WTC11 (cell line): ENCODE measurements around the gene WDR76. TPM values are rescaled to one million over a fixed set of nuclear protein-coding genes. Genes with fewer than 3 reads are reported as not detected.

Experiments used
- ATAC-seq: fragments of 200-7000 bp; cut with Tn5 transposase; 2 replicates; pipeline ENCODE4 v1.10.0; 2021; ENCODE audit warnings: mild to moderate bottlenecking, moderate library complexity
- CTCF ChIA-PET: fragments of 300-600 bp; sonication (Branson Sonifier 250); formaldehyde crosslinking; loops from one replicate; lab custom pipeline; 2021; ENCODE audit warnings: antibody characterized with exemption; lab: Charles Lee
- POLR2A ChIA-PET: fragments of 350-600 bp; sonication (Branson Sonifier 250); formaldehyde crosslinking; loops from one replicate; lab custom pipeline; 2021; ENCODE audit warnings: antibody characterized with exemption; lab: Charles Lee
- DNase-seq: peaks from one replicate; pipeline ENCODE4 v3.0.0; 2021; ENCODE audit warnings: low spot score
- H3K27ac Mint-ChIP-seq: 2 replicates; pipeline ENCODE4 v1.8.0; 2021; ENCODE audit warnings: mixed read lengths
- H3K27me3 Mint-ChIP-seq: 2 replicates; pipeline ENCODE4 v1.8.0; 2021; ENCODE audit warnings: low read depth, mild to moderate bottlenecking, moderate library complexity, mixed read lengths
- H3K36me3 Mint-ChIP-seq: 2 replicates; pipeline ENCODE4 v1.8.0; 2021; ENCODE audit warnings: mixed read lengths
- H3K4me1 Mint-ChIP-seq: 2 replicates; pipeline ENCODE4 v1.8.0; 2022; ENCODE audit warnings: mixed read lengths
- H3K4me3 Mint-ChIP-seq: 2 replicates; pipeline ENCODE4 v1.8.0; 2021; ENCODE audit warnings: mild to moderate bottlenecking, moderate library complexity, mixed read lengths
- H3K9me3 Mint-ChIP-seq: 2 replicates; pipeline ENCODE4 v1.8.0; 2021; ENCODE audit warnings: mixed read lengths
- GABPB1 ChIP-seq: sonication (generic); formaldehyde crosslinking; IDR thresholded peaks from 2 replicates; pipeline ENCODE4 v1.8.1; 2023; ENCODE audit warnings: mild to moderate bottlenecking, missing genetic modification reagents
- KAT7 ChIP-seq: sonication (generic); formaldehyde crosslinking; IDR thresholded peaks from 2 replicates; pipeline ENCODE4 v1.8.1; 2023; ENCODE audit warnings: missing genetic modification reagents, mild to moderate bottlenecking, borderline replicate concordance
- NR2C2 ChIP-seq: sonication (generic); formaldehyde crosslinking; IDR thresholded peaks from 2 replicates; pipeline ENCODE4 v1.8.0; 2022; ENCODE audit warnings: mild to moderate bottlenecking, missing genetic modification reagents
- NR3C1 ChIP-seq: sonication (generic); formaldehyde crosslinking; conservative IDR thresholded peaks from 2 replicates; pipeline ENCODE4 v1.8.1; 2023; ENCODE audit warnings: low read depth, mild to moderate bottlenecking, missing genetic modification reagents
- OVOL2 ChIP-seq: fragments of 250-450 bp; sonication (Bioruptor Pico); IDR thresholded peaks from 2 replicates; pipeline ENCODE4 v1.9.0; 2021; ENCODE audit warnings: mild to moderate bottlenecking, borderline replicate concordance
- TCF7 ChIP-seq: sonication (generic); formaldehyde crosslinking; IDR thresholded peaks from 2 replicates; pipeline ENCODE4 v1.8.0; 2022; ENCODE audit warnings: mild to moderate bottlenecking, low read depth, missing genetic modification reagents, moderate library complexity
- ZNF121 ChIP-seq: sonication (generic); formaldehyde crosslinking; IDR thresholded peaks from 2 replicates; pipeline ENCODE4 v1.8.0; 2023; ENCODE audit warnings: missing genetic modification reagents
- ZNF232 ChIP-seq: sonication (generic); formaldehyde crosslinking; IDR thresholded peaks from 2 replicates; pipeline ENCODE4 v1.8.0; 2022; ENCODE audit warnings: mild to moderate bottlenecking, missing genetic modification reagents
- ZNF317 ChIP-seq: sonication (generic); formaldehyde crosslinking; IDR thresholded peaks from 2 replicates; pipeline ENCODE4 v1.8.1; 2023; ENCODE audit warnings: low read depth, mild to moderate bottlenecking, moderate library complexity, missing genetic modification reagents, borderline replicate concordance
- ZNF416 ChIP-seq: fragments of 250-450 bp; sonication (Bioruptor Pico); IDR thresholded peaks from 2 replicates; pipeline ENCODE4 v1.9.0; 2021; ENCODE audit warnings: mild to moderate bottlenecking, inconsistent platforms
- total RNA-seq: library from RNA; stranded (reverse); gene quantifications from 3 replicates; pipeline ENCODE4 v1.2.3, GENCODE V29; 2021
- TF ChIP-seq, protein P1 (sequence below): sonication (generic); formaldehyde crosslinking; IDR thresholded peaks from 2 replicates; pipeline ENCODE4 v1.8.0; 2022; ENCODE audit warnings: mild to moderate bottlenecking, missing genetic modification reagents
- TF ChIP-seq, protein P2 (sequence below): sonication (generic); formaldehyde crosslinking; IDR thresholded peaks from 2 replicates; pipeline ENCODE4 v1.8.0; 2023; ENCODE audit warnings: missing genetic modification reagents, mild to moderate bottlenecking, borderline replicate concordance
- TF ChIP-seq, protein P3 (sequence below): fragments of 250-450 bp; sonication (Bioruptor Pico); IDR thresholded peaks from 2 replicates; pipeline ENCODE4 v2.1.2; 2022; ENCODE audit warnings: mild to moderate bottlenecking, moderate library complexity
- TF ChIP-seq, protein P4 (sequence below): sonication (generic); formaldehyde crosslinking; IDR thresholded peaks from 2 replicates; pipeline ENCODE4 v1.8.1; 2023; ENCODE audit warnings: mild to moderate bottlenecking, missing genetic modification reagents, moderate library complexity
- TF ChIP-seq, protein P5 (sequence below): sonication (generic); formaldehyde crosslinking; IDR thresholded peaks from 2 replicates; pipeline ENCODE4 v1.8.0; 2022; ENCODE audit warnings: mild to moderate bottlenecking, missing genetic modification reagents
- TF ChIP-seq, protein P6 (sequence below): sonication (generic); formaldehyde crosslinking; IDR thresholded peaks from 2 replicates; pipeline ENCODE4 v1.8.0; 2023; ENCODE audit warnings: missing genetic modification reagents
- TF ChIP-seq, protein P7 (sequence below): sonication (generic); formaldehyde crosslinking; IDR thresholded peaks from 2 replicates; pipeline ENCODE4 v1.8.1; 2022; ENCODE audit warnings: mild to moderate bottlenecking, moderate library complexity, missing genetic modification reagents
- TF ChIP-seq, protein P8 (sequence below): sonication (generic); formaldehyde crosslinking; IDR thresholded peaks from 2 replicates; pipeline ENCODE4 v1.8.0; 2022; ENCODE audit warnings: mild to moderate bottlenecking, missing genetic modification reagents
- TF ChIP-seq, protein P9 (sequence below): sonication (generic); formaldehyde crosslinking; IDR thresholded peaks from 2 replicates; pipeline ENCODE4 v1.8.1; 2023; ENCODE audit warnings: mild to moderate bottlenecking, moderate library complexity, missing genetic modification reagents
- TF ChIP-seq, protein P10 (sequence below): fragments of 200-600 bp; IDR thresholded peaks from 2 replicates; pipeline ENCODE4 v1.8.0; 2022; ENCODE audit warnings: antibody characterized with exemption

Gene WDR76
- total RNA-seq, 1 experiment from 2014 or later, result 16.2 TPM

DNA sequence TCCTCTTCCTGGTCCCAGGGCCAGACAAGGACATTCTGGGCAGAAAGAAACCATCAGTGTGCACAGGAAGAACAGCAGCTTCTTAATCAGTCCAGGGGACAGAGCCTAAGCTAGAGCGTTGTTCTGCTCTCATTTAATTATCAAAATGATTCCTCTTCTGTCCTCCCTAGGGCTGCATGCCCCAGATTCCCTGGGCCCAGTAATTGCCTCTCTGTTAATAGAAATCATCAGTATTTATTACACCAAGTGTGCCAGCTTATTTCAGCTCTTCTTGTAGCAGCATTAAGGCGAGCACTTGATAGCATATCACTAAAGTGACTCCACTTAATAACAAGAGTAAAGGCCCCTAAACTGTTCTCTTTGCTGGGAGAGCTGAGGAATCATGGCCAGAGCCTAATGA is 72.1 kb downstream of the WDR76 start (continued):
- TF ChIP-seq NR3C1 (CRISPR knock-in tag) (no peak), OVOL2 (no peak), TCF7 (CRISPR knock-in tag) (no peak), ZNF416 (CRISPR knock-in tag) (no peak)
- TF ChIP-seq, protein P1, sequence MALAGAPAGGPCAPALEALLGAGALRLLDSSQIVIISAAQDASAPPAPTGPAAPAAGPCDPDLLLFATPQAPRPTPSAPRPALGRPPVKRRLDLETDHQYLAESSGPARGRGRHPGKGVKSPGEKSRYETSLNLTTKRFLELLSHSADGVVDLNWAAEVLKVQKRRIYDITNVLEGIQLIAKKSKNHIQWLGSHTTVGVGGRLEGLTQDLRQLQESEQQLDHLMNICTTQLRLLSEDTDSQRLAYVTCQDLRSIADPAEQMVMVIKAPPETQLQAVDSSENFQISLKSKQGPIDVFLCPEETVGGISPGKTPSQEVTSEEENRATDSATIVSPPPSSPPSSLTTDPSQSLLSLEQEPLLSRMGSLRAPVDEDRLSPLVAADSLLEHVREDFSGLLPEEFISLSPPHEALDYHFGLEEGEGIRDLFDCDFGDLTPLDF (CRISPR knock-in tag), result no peak
- TF ChIP-seq, all 79 proteins: peak for 0

DNA sequence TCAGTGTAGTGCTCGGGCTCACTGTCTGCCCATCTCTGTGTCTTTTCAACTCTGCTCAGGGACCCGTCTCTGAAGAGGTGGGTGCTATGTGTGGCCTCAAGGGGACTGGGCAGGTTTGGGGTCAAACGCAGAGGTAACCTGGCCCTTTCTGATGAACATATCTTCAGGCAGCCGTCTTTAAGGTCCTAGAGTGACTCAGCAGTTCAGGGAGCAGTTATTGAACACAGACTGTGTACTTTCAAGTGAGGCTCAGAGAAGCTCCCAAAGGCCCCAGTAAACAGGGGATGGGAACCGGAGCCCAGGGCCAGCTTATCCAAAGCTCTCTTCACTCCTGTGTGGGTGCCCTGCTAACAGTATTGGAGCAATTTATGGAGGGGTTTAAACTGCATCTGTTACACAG is 73.1 kb downstream of the WDR76 start:
- ATAC-seq (no peak), DNase-seq (no peak)
- Mint-ChIP-seq H3K36me3 (peaks cover 13% of the 10 kb centered on the region; the same call in 1 of the 2 replicates), H3K4me3 (no peak overlapping the region), H3K4me1 (peaks cover 21% of the 10 kb centered on the region), H3K27me3 (no peaks in the 10 kb centered on the region), H3K9me3 (no peaks in the 10 kb centered on the region), H3K27ac (no peak overlapping the region)
- POLR2A ChIA-PET, result no interaction called here
- CTCF ChIA-PET, result interaction anchor here (2.2 kb wide), 1 partner anchor 18 kb away, joined by 11 read pairs; no protein-coding TSS in a partner anchor
- TF ChIP-seq KAT7 (CRISPR knock-in tag) (no peak), NR3C1 (CRISPR knock-in tag) (no peak), NR2C2 (CRISPR knock-in tag) (no peak), ZNF317 (CRISPR knock-in tag) (no peak), ZNF121 (CRISPR knock-in tag) (no peak), GABPB1 (no peak), ZNF232 (CRISPR knock-in tag) (no peak)
- TF ChIP-seq, protein P2, sequence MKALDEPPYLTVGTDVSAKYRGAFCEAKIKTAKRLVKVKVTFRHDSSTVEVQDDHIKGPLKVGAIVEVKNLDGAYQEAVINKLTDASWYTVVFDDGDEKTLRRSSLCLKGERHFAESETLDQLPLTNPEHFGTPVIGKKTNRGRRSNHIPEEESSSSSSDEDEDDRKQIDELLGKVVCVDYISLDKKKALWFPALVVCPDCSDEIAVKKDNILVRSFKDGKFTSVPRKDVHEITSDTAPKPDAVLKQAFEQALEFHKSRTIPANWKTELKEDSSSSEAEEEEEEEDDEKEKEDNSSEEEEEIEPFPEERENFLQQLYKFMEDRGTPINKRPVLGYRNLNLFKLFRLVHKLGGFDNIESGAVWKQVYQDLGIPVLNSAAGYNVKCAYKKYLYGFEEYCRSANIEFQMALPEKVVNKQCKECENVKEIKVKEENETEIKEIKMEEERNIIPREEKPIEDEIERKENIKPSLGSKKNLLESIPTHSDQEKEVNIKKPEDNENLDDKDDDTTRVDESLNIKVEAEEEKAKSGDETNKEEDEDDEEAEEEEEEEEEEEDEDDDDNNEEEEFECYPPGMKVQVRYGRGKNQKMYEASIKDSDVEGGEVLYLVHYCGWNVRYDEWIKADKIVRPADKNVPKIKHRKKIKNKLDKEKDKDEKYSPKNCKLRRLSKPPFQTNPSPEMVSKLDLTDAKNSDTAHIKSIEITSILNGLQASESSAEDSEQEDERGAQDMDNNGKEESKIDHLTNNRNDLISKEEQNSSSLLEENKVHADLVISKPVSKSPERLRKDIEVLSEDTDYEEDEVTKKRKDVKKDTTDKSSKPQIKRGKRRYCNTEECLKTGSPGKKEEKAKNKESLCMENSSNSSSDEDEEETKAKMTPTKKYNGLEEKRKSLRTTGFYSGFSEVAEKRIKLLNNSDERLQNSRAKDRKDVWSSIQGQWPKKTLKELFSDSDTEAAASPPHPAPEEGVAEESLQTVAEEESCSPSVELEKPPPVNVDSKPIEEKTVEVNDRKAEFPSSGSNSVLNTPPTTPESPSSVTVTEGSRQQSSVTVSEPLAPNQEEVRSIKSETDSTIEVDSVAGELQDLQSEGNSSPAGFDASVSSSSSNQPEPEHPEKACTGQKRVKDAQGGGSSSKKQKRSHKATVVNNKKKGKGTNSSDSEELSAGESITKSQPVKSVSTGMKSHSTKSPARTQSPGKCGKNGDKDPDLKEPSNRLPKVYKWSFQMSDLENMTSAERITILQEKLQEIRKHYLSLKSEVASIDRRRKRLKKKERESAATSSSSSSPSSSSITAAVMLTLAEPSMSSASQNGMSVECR (CRISPR knock-in tag), result no peak
- TF ChIP-seq, protein P3, sequence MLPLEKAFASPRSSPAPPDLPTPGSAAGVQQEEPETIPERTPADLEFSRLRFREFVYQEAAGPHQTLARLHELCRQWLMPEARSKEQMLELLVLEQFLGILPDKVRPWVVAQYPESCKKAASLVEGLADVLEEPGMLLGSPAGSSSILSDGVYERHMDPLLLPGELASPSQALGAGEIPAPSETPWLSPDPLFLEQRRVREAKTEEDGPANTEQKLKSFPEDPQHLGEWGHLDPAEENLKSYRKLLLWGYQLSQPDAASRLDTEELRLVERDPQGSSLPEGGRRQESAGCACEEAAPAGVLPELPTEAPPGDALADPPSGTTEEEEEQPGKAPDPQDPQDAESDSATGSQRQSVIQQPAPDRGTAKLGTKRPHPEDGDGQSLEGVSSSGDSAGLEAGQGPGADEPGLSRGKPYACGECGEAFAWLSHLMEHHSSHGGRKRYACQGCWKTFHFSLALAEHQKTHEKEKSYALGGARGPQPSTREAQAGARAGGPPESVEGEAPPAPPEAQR (CRISPR knock-in tag), result no peak
- TF ChIP-seq, protein P4, sequence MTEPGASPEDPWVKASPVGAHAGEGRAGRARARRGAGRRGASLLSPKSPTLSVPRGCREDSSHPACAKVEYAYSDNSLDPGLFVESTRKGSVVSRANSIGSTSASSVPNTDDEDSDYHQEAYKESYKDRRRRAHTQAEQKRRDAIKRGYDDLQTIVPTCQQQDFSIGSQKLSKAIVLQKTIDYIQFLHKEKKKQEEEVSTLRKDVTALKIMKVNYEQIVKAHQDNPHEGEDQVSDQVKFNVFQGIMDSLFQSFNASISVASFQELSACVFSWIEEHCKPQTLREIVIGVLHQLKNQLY (CRISPR knock-in tag), result no peak
- TF ChIP-seq, protein P5, sequence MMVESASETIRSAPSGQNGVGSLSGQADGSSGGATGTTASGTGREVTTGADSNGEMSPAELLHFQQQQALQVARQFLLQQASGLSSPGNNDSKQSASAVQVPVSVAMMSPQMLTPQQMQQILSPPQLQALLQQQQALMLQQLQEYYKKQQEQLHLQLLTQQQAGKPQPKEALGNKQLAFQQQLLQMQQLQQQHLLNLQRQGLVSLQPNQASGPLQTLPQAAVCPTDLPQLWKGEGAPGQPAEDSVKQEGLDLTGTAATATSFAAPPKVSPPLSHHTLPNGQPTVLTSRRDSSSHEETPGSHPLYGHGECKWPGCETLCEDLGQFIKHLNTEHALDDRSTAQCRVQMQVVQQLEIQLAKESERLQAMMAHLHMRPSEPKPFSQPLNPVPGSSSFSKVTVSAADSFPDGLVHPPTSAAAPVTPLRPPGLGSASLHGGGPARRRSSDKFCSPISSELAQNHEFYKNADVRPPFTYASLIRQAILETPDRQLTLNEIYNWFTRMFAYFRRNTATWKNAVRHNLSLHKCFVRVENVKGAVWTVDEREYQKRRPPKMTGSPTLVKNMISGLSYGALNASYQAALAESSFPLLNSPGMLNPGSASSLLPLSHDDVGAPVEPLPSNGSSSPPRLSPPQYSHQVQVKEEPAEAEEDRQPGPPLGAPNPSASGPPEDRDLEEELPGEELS (CRISPR knock-in tag), result no peak
- TF ChIP-seq, protein P6, sequence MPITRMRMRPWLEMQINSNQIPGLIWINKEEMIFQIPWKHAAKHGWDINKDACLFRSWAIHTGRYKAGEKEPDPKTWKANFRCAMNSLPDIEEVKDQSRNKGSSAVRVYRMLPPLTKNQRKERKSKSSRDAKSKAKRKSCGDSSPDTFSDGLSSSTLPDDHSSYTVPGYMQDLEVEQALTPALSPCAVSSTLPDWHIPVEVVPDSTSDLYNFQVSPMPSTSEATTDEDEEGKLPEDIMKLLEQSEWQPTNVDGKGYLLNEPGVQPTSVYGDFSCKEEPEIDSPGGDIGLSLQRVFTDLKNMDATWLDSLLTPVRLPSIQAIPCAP, result no peak
- TF ChIP-seq, protein P7, sequence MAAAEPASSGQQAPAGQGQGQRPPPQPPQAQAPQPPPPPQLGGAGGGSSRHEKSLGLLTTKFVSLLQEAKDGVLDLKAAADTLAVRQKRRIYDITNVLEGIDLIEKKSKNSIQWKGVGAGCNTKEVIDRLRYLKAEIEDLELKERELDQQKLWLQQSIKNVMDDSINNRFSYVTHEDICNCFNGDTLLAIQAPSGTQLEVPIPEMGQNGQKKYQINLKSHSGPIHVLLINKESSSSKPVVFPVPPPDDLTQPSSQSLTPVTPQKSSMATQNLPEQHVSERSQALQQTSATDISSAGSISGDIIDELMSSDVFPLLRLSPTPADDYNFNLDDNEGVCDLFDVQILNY (CRISPR knock-in tag), result no peak
- TF ChIP-seq, protein P8, sequence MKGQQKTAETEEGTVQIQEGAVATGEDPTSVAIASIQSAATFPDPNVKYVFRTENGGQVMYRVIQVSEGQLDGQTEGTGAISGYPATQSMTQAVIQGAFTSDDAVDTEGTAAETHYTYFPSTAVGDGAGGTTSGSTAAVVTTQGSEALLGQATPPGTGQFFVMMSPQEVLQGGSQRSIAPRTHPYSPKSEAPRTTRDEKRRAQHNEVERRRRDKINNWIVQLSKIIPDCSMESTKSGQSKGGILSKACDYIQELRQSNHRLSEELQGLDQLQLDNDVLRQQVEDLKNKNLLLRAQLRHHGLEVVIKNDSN (CRISPR knock-in tag), result no peak
- TF ChIP-seq, protein P9, sequence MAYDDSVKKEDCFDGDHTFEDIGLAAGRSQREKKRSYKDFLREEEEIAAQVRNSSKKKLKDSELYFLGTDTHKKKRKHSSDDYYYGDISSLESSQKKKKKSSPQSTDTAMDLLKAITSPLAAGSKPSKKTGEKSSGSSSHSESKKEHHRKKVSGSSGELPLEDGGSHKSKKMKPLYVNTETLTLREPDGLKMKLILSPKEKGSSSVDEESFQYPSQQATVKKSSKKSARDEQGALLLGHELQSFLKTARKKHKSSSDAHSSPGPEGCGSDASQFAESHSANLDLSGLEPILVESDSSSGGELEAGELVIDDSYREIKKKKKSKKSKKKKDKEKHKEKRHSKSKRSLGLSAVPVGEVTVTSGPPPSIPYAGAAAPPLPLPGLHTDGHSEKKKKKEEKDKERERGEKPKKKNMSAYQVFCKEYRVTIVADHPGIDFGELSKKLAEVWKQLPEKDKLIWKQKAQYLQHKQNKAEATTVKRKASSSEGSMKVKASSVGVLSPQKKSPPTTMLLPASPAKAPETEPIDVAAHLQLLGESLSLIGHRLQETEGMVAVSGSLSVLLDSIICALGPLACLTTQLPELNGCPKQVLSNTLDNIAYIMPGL (CRISPR knock-in tag), result no peak
- TF ChIP-seq, protein P10, sequence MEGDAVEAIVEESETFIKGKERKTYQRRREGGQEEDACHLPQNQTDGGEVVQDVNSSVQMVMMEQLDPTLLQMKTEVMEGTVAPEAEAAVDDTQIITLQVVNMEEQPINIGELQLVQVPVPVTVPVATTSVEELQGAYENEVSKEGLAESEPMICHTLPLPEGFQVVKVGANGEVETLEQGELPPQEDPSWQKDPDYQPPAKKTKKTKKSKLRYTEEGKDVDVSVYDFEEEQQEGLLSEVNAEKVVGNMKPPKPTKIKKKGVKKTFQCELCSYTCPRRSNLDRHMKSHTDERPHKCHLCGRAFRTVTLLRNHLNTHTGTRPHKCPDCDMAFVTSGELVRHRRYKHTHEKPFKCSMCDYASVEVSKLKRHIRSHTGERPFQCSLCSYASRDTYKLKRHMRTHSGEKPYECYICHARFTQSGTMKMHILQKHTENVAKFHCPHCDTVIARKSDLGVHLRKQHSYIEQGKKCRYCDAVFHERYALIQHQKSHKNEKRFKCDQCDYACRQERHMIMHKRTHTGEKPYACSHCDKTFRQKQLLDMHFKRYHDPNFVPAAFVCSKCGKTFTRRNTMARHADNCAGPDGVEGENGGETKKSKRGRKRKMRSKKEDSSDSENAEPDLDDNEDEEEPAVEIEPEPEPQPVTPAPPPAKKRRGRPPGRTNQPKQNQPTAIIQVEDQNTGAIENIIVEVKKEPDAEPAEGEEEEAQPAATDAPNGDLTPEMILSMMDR, result no peak
